PFSK-1 (cell line): ENCODE measurements around the gene DGKZ.

Experiments used
- FOXP2 ChIP-seq: optimal IDR thresholded peaks from 2 replicates; pipeline ENCODE3; 2011; ENCODE audit warnings: borderline replicate concordance, control low read depth, inconsistent platforms; ENCODE audit not compliant: insufficient read depth; ENCODE audit errors: extremely low read length, extremely low read depth
- POLR2AphosphoS5 ChIP-seq: IDR thresholded peaks from 2 replicates; pipeline ENCODE4 v1.6.1; 2012; ENCODE audit warnings: low read depth, mild to moderate bottlenecking, control low read depth, low read length, moderate library complexity
- REST ChIP-seq, 2 experiments: IDR thresholded peaks; 2 replicates each; pipeline versions ENCODE4 v1.6.1 to v1.8.0; 2011 to 2012; ENCODE audit warnings: low read depth in 2 of 2, low read length in 2 of 2, control low read depth in 1 of 2, inconsistent platforms in 1 of 2, mild to moderate bottlenecking in 1 of 2, moderate library complexity in 1 of 2; ENCODE audit not compliant: insufficient read depth in 1 of 2
- SIN3A ChIP-seq: IDR thresholded peaks from 2 replicates; pipeline ENCODE4 v1.6.1; 2012; ENCODE audit warnings: mild to moderate bottlenecking, low read length, moderate library complexity, borderline replicate concordance; ENCODE audit not compliant: insufficient read depth
- TAF1 ChIP-seq: IDR thresholded peaks from 2 replicates; pipeline ENCODE4 v1.6.1; 2012; ENCODE audit warnings: low read length, control low read depth, borderline replicate concordance; ENCODE audit not compliant: insufficient read depth

Gene DGKZ

GRCh38 chr11:46427364-46427763, 80.1 kb downstream of the DGKZ start:
- TF ChIP-seq POLR2AphosphoS5 (no peak), REST (IDR thresholded peaks at IDR 0.05; ENCODE audit: insufficient read depth in 1 of 2, low read depth in 2 of 2, low read length in 2 of 2) (no peak), TAF1 (no peak), FOXP2 (no peak), SIN3A (no peak)

DNA sequence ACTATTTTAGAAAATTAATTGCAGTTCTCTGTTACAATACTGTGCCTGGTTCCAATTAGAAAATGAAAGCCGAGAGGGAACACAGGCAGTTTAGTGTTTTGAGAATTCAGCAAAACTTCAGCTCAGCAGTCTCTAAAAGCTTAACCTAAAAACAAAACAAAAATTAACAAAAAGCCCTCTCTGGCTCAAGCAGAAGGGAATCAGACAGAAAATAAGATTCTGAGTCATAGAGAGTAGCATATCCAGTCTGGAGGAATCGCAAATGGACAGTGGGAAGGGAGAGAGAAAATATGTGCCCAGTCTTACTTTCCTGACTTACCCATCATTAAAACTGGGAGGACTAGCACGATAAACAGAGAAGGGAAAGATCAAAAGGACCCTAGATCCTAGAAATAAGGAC, 82.5 kb downstream of the DGKZ start:
- TF ChIP-seq POLR2AphosphoS5, result no peak
